Endodermal cell (in vitro differentiated cells): ENCODE results near the gene VILL. TPM values are rescaled to one million over a fixed set of nuclear protein-coding genes. Genes with fewer than 3 reads are reported as not detected.
A peak's percentile ranks its signal among the peaks of the same experiment; 100 is the strongest.

ENCODE experiments used
- DNase-seq: peaks from one replicate; pipeline ENCODE4 v3.0.0-alpha.2; 2017
- H3K27ac ChIP-seq: 2 replicates; pipeline ENCODE4 v1.5.1; 2013; ENCODE audit warnings: mild to moderate bottlenecking, low read depth, low read length, moderate library complexity
- H3K27me3 ChIP-seq: 2 replicates; pipeline ENCODE4 v1.6.1; 2013; ENCODE audit warnings: mild to moderate bottlenecking, low read length, moderate library complexity; ENCODE audit not compliant: insufficient read depth, control insufficient read depth, poor library complexity, severe bottlenecking
- H3K36me3 ChIP-seq: 2 replicates; pipeline ENCODE4 v1.7.0; 2013; ENCODE audit warnings: mild to moderate bottlenecking, low read length, moderate library complexity; ENCODE audit not compliant: control insufficient read depth, insufficient read depth
- H3K4me1 ChIP-seq: one replicate; pipeline ENCODE4 v1.7.0; 2013; ENCODE audit warnings: low read length; ENCODE audit not compliant: control insufficient read depth, insufficient read depth
- H3K4me3 ChIP-seq: 2 replicates; pipeline ENCODE4 v1.5.1; 2013; ENCODE audit warnings: mild to moderate bottlenecking, low read length, moderate library complexity
- H3K9ac ChIP-seq: 2 replicates; pipeline ENCODE4 v1.6.1; 2013; ENCODE audit warnings: mild to moderate bottlenecking, low read length, moderate library complexity; ENCODE audit not compliant: poor library complexity, severe bottlenecking; ENCODE audit errors: extremely low read depth
- H3K9me3 ChIP-seq: 2 replicates; pipeline ENCODE4 v1.6.1; 2013; ENCODE audit warnings: mild to moderate bottlenecking, low read length, moderate library complexity; ENCODE audit not compliant: control insufficient read depth
- H3K27ac Mint-ChIP-seq: 2 replicates; pipeline ENCODE4 v1.8.0; 2020; ENCODE audit warnings: mixed read lengths
- H3K27me3 Mint-ChIP-seq: 2 replicates; pipeline ENCODE4 v1.8.0; 2021; ENCODE audit warnings: mild to moderate bottlenecking, mixed read lengths; ENCODE audit not compliant: insufficient read depth
- H3K36me3 Mint-ChIP-seq: 2 replicates; pipeline ENCODE4 v1.8.0; 2020; ENCODE audit warnings: low read depth, mixed read lengths
- H3K4me1 Mint-ChIP-seq: 2 replicates; pipeline ENCODE4 v1.8.0; 2020; ENCODE audit warnings: mixed read lengths
- H3K4me3 Mint-ChIP-seq: 2 replicates; pipeline ENCODE4 v1.8.0; 2020; ENCODE audit warnings: mild to moderate bottlenecking, moderate library complexity, mixed read lengths
- H3K9me3 Mint-ChIP-seq: 2 replicates; pipeline ENCODE4 v1.8.0; 2020; ENCODE audit warnings: mild to moderate bottlenecking, mixed read lengths
- WGBS, 2 experiments: methylation state at CpG; one replicate each; pipeline versions ENCODE4 v1.1.5 to v1.1.7; 2013; ENCODE audit warnings: missing lambda C conversion rate in 2 of 2, mixed read lengths in 1 of 2; ENCODE audit not compliant: insufficient coverage in 1 of 2, insufficient read length in 1 of 2; 5-methylcytosine and 5-hydroxymethylcytosine counted together
- total RNA-seq, 2 donors: library from RNA; stranded (reverse); fragmentation: NEBNext Ultra II Directional in 1 of 2; extraction: Animal tissue kit (Norgen Biotek cat#: 25700) in 1 of 2; gene quantifications; 2 replicates in 1 of 2; 3 replicates in 1 of 2; pipeline ENCODE4 v1.2.1, GENCODE V29; 2021
- TF ChIP-seq, protein P1 (sequence below): fragments of 200-600 bp; sonication (generic); conservative IDR thresholded peaks from 2 replicates; pipeline ENCODE4 v1.5.0; 2021; ENCODE audit warnings: antibody characterized with exemption, mild to moderate bottlenecking

VILL gene
- total RNA-seq, 2 donors from 2014 or later, result 16.0 to 21.3 TPM

DNA sequence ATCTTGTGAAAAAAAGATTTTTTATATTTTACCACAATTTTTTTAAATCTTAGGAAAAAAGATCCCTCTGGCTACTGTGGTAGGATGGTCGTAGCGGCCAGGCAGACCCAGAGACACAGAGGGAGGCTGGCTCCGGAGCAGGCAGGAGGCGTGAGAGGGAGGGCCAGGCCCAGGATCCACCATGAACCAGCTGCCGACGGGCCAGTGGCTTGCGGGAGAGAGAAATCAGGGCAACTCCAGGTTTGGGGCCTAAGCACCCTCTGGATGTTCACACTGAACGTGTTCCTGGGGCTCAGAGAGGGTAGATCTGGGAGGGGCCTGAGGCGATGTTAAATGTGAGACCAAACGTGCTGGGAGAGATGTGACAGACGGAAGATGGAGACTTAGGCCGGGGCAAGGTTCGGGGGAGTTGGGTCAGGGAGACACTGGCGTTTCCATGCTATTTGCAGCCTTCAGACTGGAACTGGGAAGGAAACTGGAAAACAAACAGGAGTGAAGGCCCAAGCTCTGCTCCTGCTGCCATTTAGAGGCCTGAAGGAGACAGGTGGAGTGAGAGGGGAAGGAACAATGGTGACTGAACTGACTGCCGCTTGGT lies 1.6 kb upstream of the VILL start:
- TF ChIP-seq, protein P1, sequence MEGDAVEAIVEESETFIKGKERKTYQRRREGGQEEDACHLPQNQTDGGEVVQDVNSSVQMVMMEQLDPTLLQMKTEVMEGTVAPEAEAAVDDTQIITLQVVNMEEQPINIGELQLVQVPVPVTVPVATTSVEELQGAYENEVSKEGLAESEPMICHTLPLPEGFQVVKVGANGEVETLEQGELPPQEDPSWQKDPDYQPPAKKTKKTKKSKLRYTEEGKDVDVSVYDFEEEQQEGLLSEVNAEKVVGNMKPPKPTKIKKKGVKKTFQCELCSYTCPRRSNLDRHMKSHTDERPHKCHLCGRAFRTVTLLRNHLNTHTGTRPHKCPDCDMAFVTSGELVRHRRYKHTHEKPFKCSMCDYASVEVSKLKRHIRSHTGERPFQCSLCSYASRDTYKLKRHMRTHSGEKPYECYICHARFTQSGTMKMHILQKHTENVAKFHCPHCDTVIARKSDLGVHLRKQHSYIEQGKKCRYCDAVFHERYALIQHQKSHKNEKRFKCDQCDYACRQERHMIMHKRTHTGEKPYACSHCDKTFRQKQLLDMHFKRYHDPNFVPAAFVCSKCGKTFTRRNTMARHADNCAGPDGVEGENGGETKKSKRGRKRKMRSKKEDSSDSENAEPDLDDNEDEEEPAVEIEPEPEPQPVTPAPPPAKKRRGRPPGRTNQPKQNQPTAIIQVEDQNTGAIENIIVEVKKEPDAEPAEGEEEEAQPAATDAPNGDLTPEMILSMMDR, result no peak
- peaks cover 65% of the 10 kb centered on the region for H3K4me1 Mint-ChIP-seq
- WGBS, 2 experiments, result 86 to 88% methylated on average over 12 to 15 of the region's 15 CpGs
- H3K27ac ChIP-seq, result no peak overlapping the region
- no peaks in the 10 kb centered on the region for H3K36me3 ChIP-seq
- H3K27ac Mint-ChIP-seq, result peak overlapping the region; percentile 10
- no peaks in the 10 kb centered on the region for H3K9me3 Mint-ChIP-seq
- DNase-seq, result peak; percentile 52
- no peak overlapping the region for H3K4me3 Mint-ChIP-seq
- no peaks in the 10 kb centered on the region for H3K36me3 Mint-ChIP-seq
- no peaks in the 10 kb centered on the region for H3K27me3 Mint-ChIP-seq
- H3K4me3 ChIP-seq, result no peak overlapping the region
- H3K27me3 ChIP-seq, result no peaks in the 10 kb centered on the region
- peaks cover 31% of the 10 kb centered on the region for H3K4me1 ChIP-seq
- H3K9ac ChIP-seq, result no peak overlapping the region
- no peaks in the 10 kb centered on the region for H3K9me3 ChIP-seq

DNA sequence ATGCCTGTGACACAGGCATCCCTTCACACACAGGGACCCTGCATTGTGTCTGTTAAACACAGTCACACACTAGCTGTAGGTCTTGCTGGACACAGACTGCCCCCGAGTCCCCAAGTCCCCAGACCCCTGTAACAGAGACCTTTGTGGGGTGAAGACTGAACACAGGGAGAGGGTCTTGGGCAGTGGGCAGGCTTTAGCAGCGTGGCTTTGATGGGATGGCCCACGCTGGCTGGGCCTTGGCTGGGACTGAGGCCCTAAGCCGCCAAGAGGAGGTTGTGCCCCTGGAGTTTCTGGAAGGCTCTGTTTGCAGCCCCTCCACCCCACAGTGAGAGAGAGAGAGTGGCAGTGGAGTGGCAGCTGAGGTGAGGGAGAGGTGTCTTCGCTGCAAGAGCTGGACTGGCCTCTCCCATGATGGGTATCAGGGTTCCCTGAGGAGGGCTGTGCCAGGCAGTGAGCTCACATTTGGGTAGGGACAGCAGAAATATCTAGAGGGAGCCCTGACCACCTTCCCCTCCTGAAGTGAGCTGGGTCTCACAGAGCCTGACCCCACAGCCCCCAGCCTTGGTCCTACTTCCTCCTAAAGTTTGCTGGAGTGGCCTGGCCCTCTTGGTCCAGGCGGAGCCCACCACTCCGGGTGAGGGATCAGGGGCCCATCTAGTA lies 635 bp upstream of the VILL start:
- H3K27me3 Mint-ChIP-seq, result no peaks in the 10 kb centered on the region
- H3K27ac Mint-ChIP-seq, result no peak overlapping the region
- H3K4me1 Mint-ChIP-seq, result peaks cover 66% of the 10 kb centered on the region
- H3K4me3 Mint-ChIP-seq, result no peak overlapping the region
- H3K4me3 ChIP-seq, result no peak overlapping the region
- no peaks in the 10 kb centered on the region for H3K36me3 Mint-ChIP-seq
- H3K9ac ChIP-seq, result no peak overlapping the region
- no peaks in the 10 kb centered on the region for H3K27me3 ChIP-seq
- TF ChIP-seq, protein P1, result no peak
- no peaks in the 10 kb centered on the region for H3K36me3 ChIP-seq
- no peak for DNase-seq
- 95 to 100% methylated on average over 5 to 7 of the region's 7 CpGs for WGBS, 2 experiments
- H3K9me3 Mint-ChIP-seq, result no peaks in the 10 kb centered on the region
- H3K9me3 ChIP-seq, result no peaks in the 10 kb centered on the region
- H3K4me1 ChIP-seq, result peaks cover 31% of the 10 kb centered on the region
- no peak overlapping the region for H3K27ac ChIP-seq

DNA sequence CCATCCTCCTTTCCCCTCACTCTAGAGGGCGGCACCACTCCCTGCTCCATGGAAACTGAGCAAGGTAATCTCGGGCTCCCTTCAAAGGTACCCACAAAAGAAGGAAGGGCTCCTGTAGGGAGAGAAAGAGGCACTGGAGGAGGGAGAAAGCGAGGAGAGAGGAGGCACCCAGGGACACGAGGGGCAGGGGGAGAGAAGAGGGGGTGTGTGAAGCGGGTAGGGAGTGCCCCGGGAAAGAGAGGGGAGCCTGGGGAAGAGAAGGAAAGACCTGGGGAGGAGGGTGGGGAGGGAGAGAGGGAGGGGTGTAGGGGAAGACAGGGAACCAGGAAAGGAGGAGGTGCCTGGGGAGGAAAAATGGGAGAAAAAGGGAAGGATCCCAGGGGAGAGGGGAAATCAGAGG lies 523 bp downstream of the VILL start:
- WGBS, 2 experiments, result 78 to 81% methylated on average over 4 to 6 of the region's 6 CpGs
- Mint-ChIP-seq H3K4me1 (peaks cover 60% of the 10 kb centered on the region), H3K27me3 (no peaks in the 10 kb centered on the region), H3K4me3 (no peak overlapping the region), H3K27ac (no peak overlapping the region), H3K36me3 (peaks cover 9% of the 10 kb centered on the region), H3K9me3 (no peaks in the 10 kb centered on the region)
- H3K27me3 ChIP-seq, result no peaks in the 10 kb centered on the region
- TF ChIP-seq, protein P1, result no peak
- H3K4me3 ChIP-seq, result no peak overlapping the region
- H3K9ac ChIP-seq, result no peak overlapping the region
- H3K27ac ChIP-seq, result no peak overlapping the region
- no peaks in the 10 kb centered on the region for H3K36me3 ChIP-seq
- no peaks in the 10 kb centered on the region for H3K9me3 ChIP-seq
- DNase-seq, result no peak
- peaks cover 31% of the 10 kb centered on the region for H3K4me1 ChIP-seq
